ENCODE data around the gene PLA2G4C.

- TF ChIP-seq, protein P1, sequence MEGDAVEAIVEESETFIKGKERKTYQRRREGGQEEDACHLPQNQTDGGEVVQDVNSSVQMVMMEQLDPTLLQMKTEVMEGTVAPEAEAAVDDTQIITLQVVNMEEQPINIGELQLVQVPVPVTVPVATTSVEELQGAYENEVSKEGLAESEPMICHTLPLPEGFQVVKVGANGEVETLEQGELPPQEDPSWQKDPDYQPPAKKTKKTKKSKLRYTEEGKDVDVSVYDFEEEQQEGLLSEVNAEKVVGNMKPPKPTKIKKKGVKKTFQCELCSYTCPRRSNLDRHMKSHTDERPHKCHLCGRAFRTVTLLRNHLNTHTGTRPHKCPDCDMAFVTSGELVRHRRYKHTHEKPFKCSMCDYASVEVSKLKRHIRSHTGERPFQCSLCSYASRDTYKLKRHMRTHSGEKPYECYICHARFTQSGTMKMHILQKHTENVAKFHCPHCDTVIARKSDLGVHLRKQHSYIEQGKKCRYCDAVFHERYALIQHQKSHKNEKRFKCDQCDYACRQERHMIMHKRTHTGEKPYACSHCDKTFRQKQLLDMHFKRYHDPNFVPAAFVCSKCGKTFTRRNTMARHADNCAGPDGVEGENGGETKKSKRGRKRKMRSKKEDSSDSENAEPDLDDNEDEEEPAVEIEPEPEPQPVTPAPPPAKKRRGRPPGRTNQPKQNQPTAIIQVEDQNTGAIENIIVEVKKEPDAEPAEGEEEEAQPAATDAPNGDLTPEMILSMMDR (conservative IDR thresholded peaks at IDR 0.05; ENCODE audit: low read depth in 2 of 2), result no peak
- no peak for TF ChIP-seq EZH2phosphoT487 (IDR thresholded peaks at IDR 0.05; ENCODE audit: unreplicated experiment)
- no peak for TF ChIP-seq CREB1 (CRISPR knock-in tag; IDR thresholded peaks at IDR 0.05; ENCODE audit: low read depth)
- no peak for TF ChIP-seq STAT1 (IDR thresholded peaks at IDR 0.05; ENCODE audit: unreplicated experiment)
- TF ChIP-seq, protein P2, sequence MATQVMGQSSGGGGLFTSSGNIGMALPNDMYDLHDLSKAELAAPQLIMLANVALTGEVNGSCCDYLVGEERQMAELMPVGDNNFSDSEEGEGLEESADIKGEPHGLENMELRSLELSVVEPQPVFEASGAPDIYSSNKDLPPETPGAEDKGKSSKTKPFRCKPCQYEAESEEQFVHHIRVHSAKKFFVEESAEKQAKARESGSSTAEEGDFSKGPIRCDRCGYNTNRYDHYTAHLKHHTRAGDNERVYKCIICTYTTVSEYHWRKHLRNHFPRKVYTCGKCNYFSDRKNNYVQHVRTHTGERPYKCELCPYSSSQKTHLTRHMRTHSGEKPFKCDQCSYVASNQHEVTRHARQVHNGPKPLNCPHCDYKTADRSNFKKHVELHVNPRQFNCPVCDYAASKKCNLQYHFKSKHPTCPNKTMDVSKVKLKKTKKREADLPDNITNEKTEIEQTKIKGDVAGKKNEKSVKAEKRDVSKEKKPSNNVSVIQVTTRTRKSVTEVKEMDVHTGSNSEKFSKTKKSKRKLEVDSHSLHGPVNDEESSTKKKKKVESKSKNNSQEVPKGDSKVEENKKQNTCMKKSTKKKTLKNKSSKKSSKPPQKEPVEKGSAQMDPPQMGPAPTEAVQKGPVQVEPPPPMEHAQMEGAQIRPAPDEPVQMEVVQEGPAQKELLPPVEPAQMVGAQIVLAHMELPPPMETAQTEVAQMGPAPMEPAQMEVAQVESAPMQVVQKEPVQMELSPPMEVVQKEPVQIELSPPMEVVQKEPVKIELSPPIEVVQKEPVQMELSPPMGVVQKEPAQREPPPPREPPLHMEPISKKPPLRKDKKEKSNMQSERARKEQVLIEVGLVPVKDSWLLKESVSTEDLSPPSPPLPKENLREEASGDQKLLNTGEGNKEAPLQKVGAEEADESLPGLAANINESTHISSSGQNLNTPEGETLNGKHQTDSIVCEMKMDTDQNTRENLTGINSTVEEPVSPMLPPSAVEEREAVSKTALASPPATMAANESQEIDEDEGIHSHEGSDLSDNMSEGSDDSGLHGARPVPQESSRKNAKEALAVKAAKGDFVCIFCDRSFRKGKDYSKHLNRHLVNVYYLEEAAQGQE (IDR thresholded peaks at IDR 0.05; ENCODE audit: unreplicated experiment), result no peak
These were observed 22.5 kb upstream of the PLA2G4C start for GRCh38 chr19:48133094-48133493.

All from GM23338 (cell line).